HFFc6 (cell line): ENCODE data around the gene ZNF200. TPM values are rescaled to one million over a fixed set of nuclear protein-coding genes. Genes with fewer than 3 reads are reported as not detected.

Experiments used
- DNase-seq: peaks from one replicate; pipeline ENCODE4 v3.0.0-alpha.2; 2018
- H3K27ac Mint-ChIP-seq: 2 replicates; pipeline ENCODE4 v1.8.0; 2020; ENCODE audit warnings: mild to moderate bottlenecking, mixed read lengths
- H3K27me3 Mint-ChIP-seq: 2 replicates; pipeline ENCODE4 v1.8.0; 2021; ENCODE audit warnings: mild to moderate bottlenecking, moderate library complexity, mixed read lengths; ENCODE audit not compliant: insufficient read depth
- H3K36me3 Mint-ChIP-seq: 2 replicates; pipeline ENCODE4 v1.8.0; 2021; ENCODE audit warnings: low read depth, mixed read lengths
- H3K4me1 Mint-ChIP-seq: 2 replicates; pipeline ENCODE4 v1.8.0; 2020; ENCODE audit warnings: low read depth, mixed read lengths
- H3K4me3 Mint-ChIP-seq: 2 replicates; pipeline ENCODE4 v1.8.0; 2020; ENCODE audit warnings: mild to moderate bottlenecking, moderate library complexity, mixed read lengths
- H3K9me3 Mint-ChIP-seq: 2 replicates; pipeline ENCODE4 v1.8.0; 2020; ENCODE audit warnings: mild to moderate bottlenecking, mixed read lengths
- CTCF ChIP-seq: fragments of 200-600 bp; sonication (generic); IDR thresholded peaks from 2 replicates; pipeline ENCODE4 v1.5.0; 2021; ENCODE audit warnings: antibody characterized with exemption, mild to moderate bottlenecking
- total RNA-seq, 6 experiments: library from RNA; stranded (reverse); fragmentation: NEBNext Ultra II Directional; extraction: Animal tissue kit (Norgen Biotek cat#: 25700); gene quantifications; 2 replicates in 1 of 6; 3 replicates in 5 of 6; pipeline ENCODE4 v1.2.3, GENCODE V29; 2021

The ZNF200 gene
- total RNA-seq, 6 experiments from 2014 or later, result 5.1 to 6.3 (median 5.7) TPM

GRCh38 chr16:3235856-3236669, 1.1 kb upstream of the ZNF200 start:
- Mint-ChIP-seq H3K4me3 (peak overlapping the region; percentile 57), H3K9me3 (peaks cover 12% of the 10 kb centered on the region), H3K27me3 (peaks cover 4% of the 10 kb centered on the region), H3K27ac (no peak overlapping the region; the same call in 1 of the 2 replicates), H3K36me3 (peaks cover 35% of the 10 kb centered on the region), H3K4me1 (peaks cover 10% of the 10 kb centered on the region)
- no peak for TF ChIP-seq CTCF
- no peak for DNase-seq

- Mint-ChIP-seq H3K27me3 (peaks cover 4% of the 10 kb centered on the region), H3K9me3 (peaks cover 22% of the 10 kb centered on the region), H3K27ac (peak overlapping the region; percentile 97), H3K4me3 (peak overlapping the region; percentile 95), H3K36me3 (peaks cover 48% of the 10 kb centered on the region), H3K4me1 (peaks cover 10% of the 10 kb centered on the region)
- no peak for TF ChIP-seq CTCF
- DNase-seq, result no peak
Measured at GRCh38 chr16:3234543-3234856, 458 bp downstream of the ZNF200 start.

GRCh38 chr16:3223913-3224515, 10.9 kb downstream of the ZNF200 start:
- Mint-ChIP-seq H3K27ac (no peak overlapping the region), H3K4me3 (no peak overlapping the region), H3K27me3 (no peaks in the 10 kb centered on the region), H3K9me3 (peaks cover 71% of the 10 kb centered on the region), H3K4me1 (no peaks in the 10 kb centered on the region), H3K36me3 (peaks cover 72% of the 10 kb centered on the region)
- TF ChIP-seq CTCF, result no peak
- no peak for DNase-seq

- H3K9me3 Mint-ChIP-seq, result peaks cover 49% of the 10 kb centered on the region
Measured at GRCh38 chr16:3220839-3221238, 14.1 kb downstream of the ZNF200 start.

GRCh38 chr16:3216263-3216640, 18.7 kb downstream of the ZNF200 start:
- no peak for TF ChIP-seq CTCF
- peaks cover 31% of the 10 kb centered on the region for H3K27me3 Mint-ChIP-seq
- no peak for DNase-seq
- H3K36me3 Mint-ChIP-seq, result peaks cover 4% of the 10 kb centered on the region; the same call in 1 of the 2 replicates
- H3K4me1 Mint-ChIP-seq, result peaks cover 7% of the 10 kb centered on the region; the same call in 1 of the 2 replicates
- H3K27ac Mint-ChIP-seq, result no peak overlapping the region
- H3K4me3 Mint-ChIP-seq, result no peak overlapping the region
- peaks cover 8% of the 10 kb centered on the region for H3K9me3 Mint-ChIP-seq

More at GRCh38 chr16:3220839-3221238, 14.1 kb downstream of the ZNF200 start:
- TF ChIP-seq CTCF, result no peak
- no peak overlapping the region for H3K4me3 Mint-ChIP-seq
- no peaks in the 10 kb centered on the region for H3K4me1 Mint-ChIP-seq
- peaks cover 20% of the 10 kb centered on the region; the same call in 1 of the 2 replicates for H3K27me3 Mint-ChIP-seq
- H3K36me3 Mint-ChIP-seq, result peaks cover 48% of the 10 kb centered on the region
- H3K27ac Mint-ChIP-seq, result no peak overlapping the region
- no peak for DNase-seq
